ENCODE measurements around the gene MACROD2.

The MACROD2 gene

DNA sequence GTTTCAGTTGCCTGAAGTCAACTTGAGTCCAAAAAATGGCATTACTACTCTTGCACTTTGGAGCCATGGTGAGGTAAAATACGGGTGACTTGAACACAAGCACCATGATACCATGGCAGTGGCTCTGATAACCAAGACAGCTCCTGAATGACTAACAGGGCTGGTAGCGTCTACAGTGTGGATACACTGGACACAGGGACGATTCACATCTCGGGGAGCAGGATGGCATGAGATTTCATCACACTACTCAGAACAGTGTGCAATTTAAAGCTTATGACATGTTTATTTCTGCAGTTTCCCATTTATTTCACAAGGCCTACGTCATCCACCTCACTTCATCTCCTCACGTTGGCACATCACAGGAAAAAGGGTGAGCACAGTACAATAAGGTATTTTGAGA is 1627.1 kb downstream of the MACROD2 start:
- DNase-seq = no peak

- no peak for DNase-seq
Measured at GRCh38 chr20:15623215-15623614, 1627.9 kb downstream of the MACROD2 start.

DNA sequence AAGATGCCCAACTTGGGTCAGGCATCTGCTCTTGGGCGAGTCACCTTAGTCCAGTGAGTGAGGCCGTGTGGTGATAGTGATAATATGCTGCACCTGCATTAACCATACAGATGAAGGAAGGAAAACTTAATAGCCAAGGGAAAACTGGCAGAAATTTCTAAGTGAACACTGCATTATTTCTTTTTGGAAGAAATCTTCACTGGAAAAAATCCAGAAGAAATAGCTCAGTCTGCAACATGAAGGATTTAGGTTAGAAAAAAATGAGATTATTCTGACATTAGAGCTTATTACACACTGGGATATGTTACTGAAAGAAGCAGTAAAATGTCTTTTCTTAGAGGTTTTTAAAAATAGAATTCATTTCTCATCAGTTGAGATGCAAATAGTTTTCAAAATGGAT is 1630.7 kb downstream of the MACROD2 start:
- DNase-seq = no peak

- no peak for DNase-seq
Measured at GRCh38 chr20:15627089-15627488, 1631.8 kb downstream of the MACROD2 start.

DNA sequence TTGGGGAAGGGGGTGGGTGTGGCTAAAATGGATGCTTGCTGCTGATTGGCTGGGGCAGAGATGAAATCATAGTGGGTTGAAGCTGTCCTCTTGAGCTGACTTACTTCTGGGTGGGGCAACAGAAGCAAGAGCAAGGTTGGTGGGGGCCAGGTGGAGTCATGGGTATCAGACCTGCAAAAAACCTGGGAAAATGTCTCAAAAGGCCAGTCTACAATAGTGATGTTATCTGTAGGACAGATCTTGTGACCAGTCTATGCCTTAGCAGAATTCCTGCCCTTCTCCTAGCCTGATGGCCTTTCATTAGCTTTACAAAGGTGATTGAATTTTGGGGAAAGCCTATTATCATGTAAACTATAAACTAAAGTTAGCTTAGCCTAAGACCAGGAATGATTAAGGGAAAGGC is 1632.2 kb downstream of the MACROD2 start:
- DNase-seq = no peak

GRCh38 chr20:15628851-15629353 is 1633.6 kb downstream of the MACROD2 start:
- no peak for DNase-seq

- no peak for DNase-seq
Measured at GRCh38 chr20:15630360-15630759, 1635.0 kb downstream of the MACROD2 start.

DNA sequence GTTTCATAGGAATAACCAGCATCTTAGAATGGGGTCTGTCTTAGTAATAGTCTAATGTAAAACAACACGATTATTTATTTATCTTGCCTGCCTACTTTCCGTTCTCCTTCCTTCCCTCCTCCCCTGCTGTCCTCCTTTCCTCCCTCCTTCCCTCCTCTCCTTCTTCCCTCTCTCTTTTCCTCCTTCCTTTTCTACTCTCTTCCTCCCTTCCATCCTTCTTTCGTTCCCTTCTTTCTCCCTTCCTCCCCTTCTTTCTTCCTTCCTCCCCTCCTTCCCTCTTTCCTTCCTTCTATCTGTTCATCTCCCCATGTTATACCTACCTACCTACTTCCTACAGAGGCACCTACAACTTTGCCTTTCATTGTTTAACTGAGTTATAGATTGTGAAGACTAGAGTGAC is 1637.4 kb downstream of the MACROD2 start:
- DNase-seq = no peak

DNA sequence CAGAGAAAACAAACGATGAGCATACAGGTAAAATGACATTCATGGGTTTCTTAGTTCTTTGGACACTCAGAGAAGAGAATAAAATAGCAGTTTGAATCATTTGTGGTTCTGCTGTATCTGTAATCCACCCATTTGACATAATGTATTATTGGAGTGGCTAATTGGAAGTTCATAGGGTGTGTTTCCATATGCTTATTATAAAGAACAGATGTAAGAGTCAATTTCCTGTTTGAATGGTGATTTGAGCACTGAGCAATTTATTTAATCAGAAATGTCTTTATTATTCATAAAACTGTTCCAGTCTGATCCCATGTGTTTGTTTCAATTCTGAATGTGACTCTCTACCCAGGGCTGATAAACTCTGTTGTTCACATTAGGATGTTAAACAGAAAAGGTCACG is 1638.8 kb downstream of the MACROD2 start:
- peak; percentile 24 for DNase-seq

GRCh38 chr20:15637546-15637945 is 1642.2 kb downstream of the MACROD2 start:
- DNase-seq = no peak

- peak; percentile 81 for DNase-seq
Measured at GRCh38 chr20:15637950-15638754, 1642.8 kb downstream of the MACROD2 start.

DNA sequence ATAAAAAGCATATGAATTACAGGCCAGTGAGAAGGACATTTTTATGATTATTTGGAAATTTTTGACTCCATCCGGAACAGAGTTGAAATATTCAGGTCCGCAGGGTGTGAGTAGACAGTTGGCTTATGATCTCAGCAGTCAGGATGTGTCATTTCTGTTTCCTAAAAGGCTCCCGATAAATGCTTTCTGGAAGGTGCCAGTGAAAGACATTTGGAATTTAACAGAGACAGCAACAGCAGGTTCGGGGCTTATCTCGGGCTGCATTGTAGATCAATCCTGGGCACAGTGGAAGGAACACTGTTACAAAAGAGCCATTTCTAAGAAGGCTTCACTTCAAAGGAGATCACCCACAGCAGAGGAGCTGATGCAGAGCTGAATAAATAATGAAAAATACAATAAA is 1643.5 kb downstream of the MACROD2 start:
- no peak for DNase-seq

DNA sequence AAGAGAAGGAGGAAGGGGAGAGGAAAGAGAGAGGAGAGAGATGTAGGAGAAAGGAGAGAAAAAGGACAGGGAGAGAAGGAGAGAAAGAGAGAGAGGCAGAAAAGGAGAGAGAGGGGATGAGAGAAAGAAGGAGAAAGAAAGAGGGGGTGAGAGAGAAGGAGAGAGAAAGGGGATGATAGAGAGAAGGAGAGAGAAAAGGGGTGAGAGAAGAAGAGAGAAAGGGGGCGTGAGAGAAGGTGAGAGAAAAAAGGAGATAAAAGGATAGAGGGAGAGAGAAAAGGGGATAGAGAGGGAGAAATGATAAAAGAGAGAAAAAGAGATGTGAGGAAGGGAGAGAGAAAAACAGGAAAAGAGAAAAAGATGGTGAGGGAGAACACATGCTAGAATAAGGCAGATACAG is 1644.5 kb downstream of the MACROD2 start:
- no peak for DNase-seq

GRCh38 chr20:15642109-15642508 is 1646.8 kb downstream of the MACROD2 start:
- DNase-seq = peak; percentile 70

- DNase-seq = peak; percentile 24
Measured at GRCh38 chr20:15642676-15643075, 1647.4 kb downstream of the MACROD2 start.

DNA sequence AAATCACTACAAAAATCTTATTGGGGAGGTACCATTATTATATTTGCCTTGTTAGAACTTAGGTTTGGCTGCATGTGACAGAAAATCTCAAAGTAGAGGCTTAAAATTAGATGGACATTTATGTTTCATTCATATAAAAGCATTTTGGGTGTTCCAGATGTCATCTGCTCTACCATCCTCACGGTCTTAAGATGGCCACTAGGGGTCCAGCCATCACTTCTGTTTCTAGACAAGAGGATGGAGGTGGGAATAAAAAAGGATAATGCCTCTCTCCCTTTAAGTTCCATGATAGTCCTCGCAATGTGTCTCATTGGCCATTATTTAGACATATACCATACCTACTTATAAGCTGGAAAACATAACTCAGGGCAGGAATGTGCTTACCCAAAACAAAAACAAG is 1648.4 kb downstream of the MACROD2 start:
- DNase-seq = no peak

DNA sequence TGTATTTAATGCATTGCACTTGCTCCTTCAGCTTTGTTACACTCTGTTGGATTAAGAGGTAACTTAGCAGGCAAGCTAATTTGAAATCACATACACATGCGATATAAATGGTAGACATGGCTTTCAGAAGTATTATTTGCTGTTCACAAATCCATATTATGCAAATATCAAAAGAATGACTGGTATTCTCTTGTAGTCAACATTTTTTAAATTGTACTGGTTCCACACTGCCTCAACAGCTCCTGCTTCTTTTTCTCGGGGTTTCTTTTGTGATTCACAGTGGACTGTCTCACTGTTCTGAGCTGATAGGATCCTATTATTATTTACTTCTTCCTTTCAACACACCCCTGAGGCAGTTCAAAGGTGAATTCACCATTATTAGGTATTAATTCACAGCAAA is 1650.5 kb downstream of the MACROD2 start:
- no peak for DNase-seq

- DNase-seq = no peak
Measured at GRCh38 chr20:15653396-15654207, 1658.3 kb downstream of the MACROD2 start.

GRCh38 chr20:15654208-15654649 is 1658.9 kb downstream of the MACROD2 start:
- DNase-seq = peak; percentile 68

GRCh38 chr20:15655295-15655874 is 1660.1 kb downstream of the MACROD2 start:
- no peak for DNase-seq

DNA sequence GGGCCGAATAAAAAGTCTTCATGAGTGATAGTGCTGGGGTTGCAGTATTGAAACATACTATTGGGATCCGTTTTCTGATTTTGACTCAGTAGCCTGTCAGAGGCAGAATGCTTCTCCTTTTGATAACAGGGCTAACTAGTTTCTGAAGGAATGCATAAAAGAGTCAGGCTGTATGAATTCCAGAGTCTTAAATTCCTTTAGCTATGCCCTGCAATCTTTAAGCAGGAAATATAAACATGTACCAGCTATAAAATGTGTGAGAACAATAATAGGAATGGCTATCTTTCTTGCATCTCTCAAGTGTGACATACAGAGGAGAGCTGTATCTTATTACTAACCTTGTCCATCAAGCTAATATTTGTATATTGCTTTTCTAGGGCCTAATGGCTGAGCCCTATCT is 1660.8 kb downstream of the MACROD2 start:
- DNase-seq = no peak

GRCh38 chr20:15658295-15658694 is 1663.0 kb downstream of the MACROD2 start:
- DNase-seq = no peak

GRCh38 chr20:15673206-15673605 is 1677.9 kb downstream of the MACROD2 start:
- no peak for DNase-seq

Measured in NCI-H2171 treated with DMSO at 0.1 percent for 48 hours (cell line).